OCI-LY7 (cell line): ENCODE measurements around the gene ING1. TPM values are rescaled to one million over a fixed set of nuclear protein-coding genes. Genes with fewer than 3 reads are reported as not detected.

Experiments used
- BruUV-seq: library from RNA; stranded (reverse); fragments of 400-500 nt; replicated peaks from 2 replicates; lab custom pipeline; 2021; lab: Mats Ljungman, UMichigan
- CTCF ChIA-PET: fragments of 300-600 bp; sonication (Branson Sonifier 250); formaldehyde crosslinking; loops from one replicate; lab custom pipeline; 2022; ENCODE audit warnings: antibody characterized with exemption; ENCODE audit not compliant: unreplicated experiment; lab: Charles Lee
- POLR2A ChIA-PET: fragments of 300-600 bp; sonication (Branson Sonifier 250); formaldehyde crosslinking; loops from one replicate; lab custom pipeline; 2022; ENCODE audit warnings: antibody characterized with exemption; lab: Charles Lee
- DNase-seq: peaks from one replicate; pipeline ENCODE4 v3.0.0-alpha.2; 2015; ENCODE audit warnings: low spot score
- H2AFZ ChIP-seq: fragments of 200-600 bp; sonication (generic), shearing (Covaris generic); 2 replicates; pipeline ENCODE4 v1.6.1; 2014; ENCODE audit warnings: mild to moderate bottlenecking, antibody characterized with exemption, low read length, moderate library complexity
- H3K27ac ChIP-seq: fragments of 200-600 bp; sonication (generic); 2 replicates; pipeline ENCODE4 v1.5.1; 2014; ENCODE audit warnings: mixed run types, low read depth, mild to moderate bottlenecking, moderate library complexity, low read length, inconsistent platforms; ENCODE audit not compliant: poor library complexity, severe bottlenecking
- H3K36me3 ChIP-seq: fragments of 200-600 bp; sonication (generic); 2 replicates; pipeline ENCODE4 v1.6.1; 2014; ENCODE audit warnings: mild to moderate bottlenecking, antibody characterized with exemption, low read length, moderate library complexity, mixed read lengths; ENCODE audit not compliant: insufficient read depth
- H3K4me1 ChIP-seq: fragments of 200-600 bp; sonication (generic); 2 replicates; pipeline ENCODE4 v1.5.1; 2014; ENCODE audit warnings: mild to moderate bottlenecking, low read length; ENCODE audit not compliant: insufficient read depth, poor library complexity, severe bottlenecking
- H3K4me2 ChIP-seq: fragments of 200-600 bp; sonication (generic); 2 replicates; pipeline ENCODE4 v1.6.1; 2014; ENCODE audit warnings: mild to moderate bottlenecking, low read length
- H3K4me3 ChIP-seq: fragments of 200-600 bp; sonication (generic); 2 replicates; pipeline ENCODE4 v1.5.1; 2014; ENCODE audit warnings: mild to moderate bottlenecking, low read depth, low read length; ENCODE audit not compliant: poor library complexity, severe bottlenecking
- H3K79me2 ChIP-seq: fragments of 200-600 bp; sonication (generic); 2 replicates; pipeline ENCODE4 v1.6.1; 2016; ENCODE audit warnings: low read depth, mild to moderate bottlenecking, low read length, moderate library complexity, mixed read lengths; ENCODE audit not compliant: insufficient read depth
- H3K9me2 ChIP-seq: fragments of 200-600 bp; sonication (generic); 2 replicates; pipeline ENCODE4 v1.6.1; 2016; ENCODE audit warnings: mild to moderate bottlenecking, low read length, mixed read lengths; ENCODE audit not compliant: insufficient read depth
- H3K9me3 ChIP-seq: fragments of 200-600 bp; sonication (generic); 2 replicates; pipeline ENCODE4 v1.6.1; 2014; ENCODE audit warnings: mild to moderate bottlenecking, mixed run types, low read length, mixed read lengths
- H4K20me1 ChIP-seq: fragments of 200-600 bp; sonication (generic); 2 replicates; pipeline ENCODE4 v1.6.1; 2014; ENCODE audit warnings: mild to moderate bottlenecking, antibody characterized with exemption, low read length, moderate library complexity, mixed read lengths; ENCODE audit not compliant: insufficient read depth
- EZH2phosphoT487 ChIP-seq: fragments of 200-600 bp; sonication (generic); IDR thresholded peaks from 2 replicates; pipeline ENCODE4 v1.6.1; 2018; ENCODE audit warnings: low read depth, borderline replicate concordance, mild to moderate bottlenecking, mixed run types, antibody characterized with exemption, low read length, moderate library complexity, mixed read lengths
- intact Hi-C: fragments of 100-400 bp; cut with micrococcal nuclease; formaldehyde crosslinking; loops from one replicate; pipeline ENCODE4 v1.10.0; 2022; ENCODE audit not compliant: unreplicated experiment
- total RNA-seq, 2 experiments: library from RNA; depleted of rRNA in 1 of 2; stranded (reverse); fragments of >200 nt in 1 of 2; shearing (Covaris generic) in 1 of 2; gene quantifications; 2 replicates each; pipeline ENCODE4 v1.2.3, GENCODE V29; 2014 to 2022
- TF ChIP-seq, protein P1 (sequence below): fragments of 200-600 bp; sonication (generic); conservative IDR thresholded peaks from 2 replicates; pipeline ENCODE4 v1.5.1; 2014; ENCODE audit warnings: mild to moderate bottlenecking, antibody characterized with exemption, low read length, moderate library complexity, mixed read lengths

Gene ING1
- total RNA-seq, 2 experiments from 2014 or later: 9.6 to 14.7 TPM

DNA sequence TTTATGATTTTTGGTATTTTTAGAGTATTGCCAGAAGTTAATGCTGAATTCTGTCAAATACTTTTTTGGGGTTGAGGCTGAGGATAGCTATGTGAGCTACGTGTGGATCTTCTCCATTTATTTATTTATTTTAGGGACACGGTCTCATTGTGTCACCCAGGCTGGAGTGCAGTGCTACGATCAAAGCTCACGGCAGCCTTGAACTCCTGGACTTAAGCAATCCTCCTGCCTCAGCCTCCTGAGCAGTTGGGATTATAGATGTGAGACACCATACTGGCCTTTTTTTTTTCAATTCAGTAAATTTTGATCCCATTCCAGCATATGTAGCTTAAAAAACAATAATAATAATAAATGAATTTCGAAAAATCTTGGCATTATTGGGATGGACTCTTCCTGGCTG lies 21.1 kb downstream of the ING1 start:
- no peak for DNase-seq
- Histone ChIP-seq H3K9me3 (no peaks in the 10 kb centered on the region), H3K4me2 (no peak overlapping the region), H3K4me3 (no peak overlapping the region), H3K36me3 (no peaks in the 10 kb centered on the region), H3K9me2 (no peaks in the 10 kb centered on the region), H3K27ac (no peak overlapping the region), H3K79me2 (no peaks in the 10 kb centered on the region), H3K4me1 (no peaks in the 10 kb centered on the region), H2AFZ (no peak overlapping the region), H4K20me1 (no peaks in the 10 kb centered on the region)
- intact Hi-C loops: no loop called here
- ChIA-PET POLR2A (no interaction called here), CTCF (no interaction called here)
- BruUV-seq: no TSS peak
- TF ChIP-seq, protein P1, sequence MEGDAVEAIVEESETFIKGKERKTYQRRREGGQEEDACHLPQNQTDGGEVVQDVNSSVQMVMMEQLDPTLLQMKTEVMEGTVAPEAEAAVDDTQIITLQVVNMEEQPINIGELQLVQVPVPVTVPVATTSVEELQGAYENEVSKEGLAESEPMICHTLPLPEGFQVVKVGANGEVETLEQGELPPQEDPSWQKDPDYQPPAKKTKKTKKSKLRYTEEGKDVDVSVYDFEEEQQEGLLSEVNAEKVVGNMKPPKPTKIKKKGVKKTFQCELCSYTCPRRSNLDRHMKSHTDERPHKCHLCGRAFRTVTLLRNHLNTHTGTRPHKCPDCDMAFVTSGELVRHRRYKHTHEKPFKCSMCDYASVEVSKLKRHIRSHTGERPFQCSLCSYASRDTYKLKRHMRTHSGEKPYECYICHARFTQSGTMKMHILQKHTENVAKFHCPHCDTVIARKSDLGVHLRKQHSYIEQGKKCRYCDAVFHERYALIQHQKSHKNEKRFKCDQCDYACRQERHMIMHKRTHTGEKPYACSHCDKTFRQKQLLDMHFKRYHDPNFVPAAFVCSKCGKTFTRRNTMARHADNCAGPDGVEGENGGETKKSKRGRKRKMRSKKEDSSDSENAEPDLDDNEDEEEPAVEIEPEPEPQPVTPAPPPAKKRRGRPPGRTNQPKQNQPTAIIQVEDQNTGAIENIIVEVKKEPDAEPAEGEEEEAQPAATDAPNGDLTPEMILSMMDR: no peak
- TF ChIP-seq EZH2phosphoT487: no peak

DNA sequence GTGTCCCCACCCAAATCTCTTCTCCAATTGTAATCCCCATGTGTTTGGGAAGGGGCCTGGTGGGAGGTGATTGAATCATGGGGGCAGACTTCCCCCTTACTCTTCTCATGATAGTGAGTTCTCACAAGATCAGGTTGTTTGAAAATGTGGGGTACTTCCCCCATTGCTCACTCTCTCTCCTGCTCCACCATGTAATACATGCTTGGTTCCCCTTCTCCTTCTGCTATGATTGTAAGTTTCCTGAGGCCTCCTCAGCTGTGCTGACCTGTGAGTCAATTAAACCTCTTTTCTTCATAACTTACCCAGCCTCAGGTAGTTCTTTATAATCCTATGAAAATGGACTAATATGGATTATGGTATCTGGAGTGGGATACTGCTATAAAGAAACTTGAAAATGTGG lies 24.1 kb downstream of the ING1 start:
- Histone ChIP-seq H3K4me2 (no peak overlapping the region), H3K9me2 (no peaks in the 10 kb centered on the region), H3K79me2 (no peaks in the 10 kb centered on the region), H3K27ac (no peak overlapping the region), H2AFZ (no peak overlapping the region), H3K4me1 (no peaks in the 10 kb centered on the region), H3K36me3 (no peaks in the 10 kb centered on the region), H3K4me3 (no peak overlapping the region), H4K20me1 (no peaks in the 10 kb centered on the region), H3K9me3 (no peaks in the 10 kb centered on the region)
- no peak for TF ChIP-seq EZH2phosphoT487
- TF ChIP-seq, protein P1: no peak
- no peak for DNase-seq
- CTCF ChIA-PET: no interaction called here
- POLR2A ChIA-PET: no interaction called here
- BruUV-seq: no TSS peak
- intact Hi-C loops: no loop called here

DNA sequence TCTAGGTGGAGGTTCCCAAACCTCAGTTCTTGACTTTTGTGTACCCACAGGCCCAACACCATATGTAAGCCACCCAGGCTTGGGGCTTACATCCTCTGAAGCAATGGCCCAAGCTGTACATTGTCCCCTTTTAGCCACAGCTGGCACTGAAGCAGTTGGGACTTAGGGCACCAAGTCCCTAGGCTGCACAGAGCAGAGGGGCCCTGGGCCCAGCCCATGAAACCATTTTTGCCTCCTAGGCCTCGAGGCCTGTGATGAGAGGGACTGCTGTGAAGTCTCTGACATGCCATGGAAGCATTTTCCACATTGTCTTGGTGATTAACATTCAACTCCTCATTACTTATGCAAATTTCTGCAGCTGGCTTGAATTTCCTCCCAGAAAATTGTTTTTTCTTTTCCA lies 30.2 kb downstream of the ING1 start:
- no peak for TF ChIP-seq EZH2phosphoT487
- TF ChIP-seq, protein P1: no peak
- Histone ChIP-seq H4K20me1 (no peaks in the 10 kb centered on the region), H3K36me3 (no peaks in the 10 kb centered on the region), H3K27ac (no peak overlapping the region), H3K4me1 (no peaks in the 10 kb centered on the region), H2AFZ (no peak overlapping the region), H3K4me2 (no peak overlapping the region), H3K4me3 (no peak overlapping the region), H3K9me2 (no peaks in the 10 kb centered on the region), H3K79me2 (no peaks in the 10 kb centered on the region), H3K9me3 (no peaks in the 10 kb centered on the region)
- DNase-seq: no peak
- intact Hi-C loops: no loop called here
- no TSS peak for BruUV-seq
- POLR2A ChIA-PET: no interaction called here
- CTCF ChIA-PET: no interaction called here
